IPS DF 6.9 (cell line): Measurements from ENCODE around the gene CDYL.
A peak's percentile ranks its signal among the peaks of the same experiment; 100 is the strongest.

Experiments
- DNase-seq: peaks from one replicate; pipeline ENCODE4 v3.0.0-alpha.2; 2013; ENCODE audit warnings: low read depth, low spot score
- H3K27ac ChIP-seq: one replicate; pipeline ENCODE4 v1.5.1; 2013; ENCODE audit warnings: low read length, control low read depth
- H3K27me3 ChIP-seq: 2 replicates; pipeline ENCODE4 v1.6.1; 2013; ENCODE audit warnings: mild to moderate bottlenecking, low read length; ENCODE audit not compliant: control insufficient read depth, insufficient read depth
- H3K36me3 ChIP-seq: 2 replicates; pipeline ENCODE4 v1.6.1; 2013; ENCODE audit warnings: low read length; ENCODE audit not compliant: control insufficient read depth, insufficient read depth
- H3K4me1 ChIP-seq: 2 replicates; pipeline ENCODE4 v1.6.1; 2013; ENCODE audit warnings: low read length; ENCODE audit not compliant: control insufficient read depth, insufficient read depth
- H3K4me3 ChIP-seq: 2 replicates; pipeline ENCODE4 v1.5.1; 2013; ENCODE audit warnings: mild to moderate bottlenecking, low read length
- H3K9me3 ChIP-seq: 2 replicates; pipeline ENCODE4 v1.6.1; 2013; ENCODE audit warnings: low read length, inconsistent platforms; ENCODE audit not compliant: control insufficient read depth, insufficient read depth
- WGBS: extraction: QIAGEN DNeasy Blood & Tissue Kit; methylation state at CpG from one replicate; pipeline ENCODE4 v1.1.7; 2013; ENCODE audit warnings: mixed read lengths, missing lambda C conversion rate; ENCODE audit not compliant: insufficient read length, insufficient coverage; 5-methylcytosine and 5-hydroxymethylcytosine counted together

The CDYL gene

DNA sequence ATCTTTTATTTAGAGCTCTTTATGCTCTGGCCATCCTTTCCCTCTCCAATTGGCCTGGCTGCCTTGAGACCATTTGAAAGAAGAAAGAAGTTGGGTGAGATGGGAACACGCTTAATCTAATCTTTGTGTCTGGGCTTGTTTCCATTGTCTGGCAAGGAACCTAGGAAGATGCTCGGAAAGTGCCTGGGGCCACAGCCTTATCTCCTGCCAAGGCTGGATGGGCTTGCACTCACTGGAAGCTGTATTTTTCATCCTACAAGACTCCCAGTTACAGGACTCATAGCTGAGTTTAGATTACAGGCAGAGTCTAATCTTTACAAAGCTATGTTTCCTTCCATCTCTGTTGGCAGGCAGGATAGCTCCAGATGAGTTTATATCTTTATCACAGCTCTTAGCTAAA, 33.1 kb upstream of the CDYL start:
- no peaks in the 10 kb centered on the region for H3K27me3 ChIP-seq
- no CpG with 5 or more reads among the region's 2 CpGs for WGBS

DNA sequence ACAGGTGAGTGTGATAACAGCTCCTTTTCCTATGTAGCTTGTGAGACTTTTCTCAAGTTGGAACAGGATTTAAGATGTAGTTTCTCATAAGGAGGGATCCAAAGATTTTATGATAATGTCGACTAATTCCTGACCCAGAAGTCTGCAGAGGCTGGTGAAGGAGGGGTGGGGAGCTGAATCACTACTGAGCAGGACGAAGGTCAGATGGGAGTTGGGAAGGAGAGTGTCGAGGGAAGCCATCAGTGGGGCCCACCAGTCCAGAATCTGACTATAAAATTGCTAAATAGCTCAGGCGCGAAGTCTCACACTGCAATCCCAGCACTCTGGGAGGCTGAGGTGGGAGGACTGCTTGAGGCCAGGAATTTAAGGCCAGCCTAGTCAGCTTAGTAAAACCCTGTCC, 32.3 kb upstream of the CDYL start:
- Histone ChIP-seq H3K9me3 (no peaks in the 10 kb centered on the region), H3K27me3 (no peaks in the 10 kb centered on the region), H3K4me1 (no peaks in the 10 kb centered on the region), H3K36me3 (no peaks in the 10 kb centered on the region), H3K4me3 (no peak overlapping the region), H3K27ac (no peak overlapping the region)
- no CpG with 5 or more reads among the region's 5 CpGs for WGBS
- no peak for DNase-seq

More for the DNA sequence above, 33.1 kb upstream of the CDYL start:
- H3K36me3 ChIP-seq = no peaks in the 10 kb centered on the region
- no peaks in the 10 kb centered on the region for H3K4me1 ChIP-seq
- H3K9me3 ChIP-seq = no peaks in the 10 kb centered on the region
- H3K27ac ChIP-seq = no peak overlapping the region
- no peak overlapping the region for H3K4me3 ChIP-seq
- DNase-seq = no peak

DNA sequence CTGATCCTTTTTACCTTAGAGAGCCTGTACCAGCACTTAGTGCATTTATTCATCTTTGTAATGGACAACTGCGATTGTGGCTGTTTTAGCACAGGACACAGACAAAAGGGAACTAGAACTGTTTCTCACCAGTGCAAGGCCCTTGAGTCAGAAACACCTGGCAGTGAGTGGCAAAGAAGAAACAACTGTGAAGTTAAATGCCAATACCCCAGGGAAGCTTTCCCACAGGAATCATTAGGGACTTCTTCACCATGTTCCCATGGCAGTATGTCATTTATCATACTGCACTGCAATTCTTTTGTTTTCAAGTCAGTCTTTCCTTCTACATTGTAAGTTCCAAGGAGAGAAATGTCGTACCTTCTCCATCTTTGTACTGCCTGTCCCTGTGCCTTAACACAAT, 28.6 kb upstream of the CDYL start:
- H3K36me3 ChIP-seq = no peaks in the 10 kb centered on the region
- H3K4me1 ChIP-seq = peaks cover 2% of the 10 kb centered on the region; the same call in 1 of the 2 replicates
- H3K27ac ChIP-seq = no peak overlapping the region
- H3K27me3 ChIP-seq = no peaks in the 10 kb centered on the region
- no peaks in the 10 kb centered on the region for H3K9me3 ChIP-seq
- no CpG with 5 or more reads among the region's 2 CpGs for WGBS
- no peak for DNase-seq
- H3K4me3 ChIP-seq = no peak overlapping the region

DNA sequence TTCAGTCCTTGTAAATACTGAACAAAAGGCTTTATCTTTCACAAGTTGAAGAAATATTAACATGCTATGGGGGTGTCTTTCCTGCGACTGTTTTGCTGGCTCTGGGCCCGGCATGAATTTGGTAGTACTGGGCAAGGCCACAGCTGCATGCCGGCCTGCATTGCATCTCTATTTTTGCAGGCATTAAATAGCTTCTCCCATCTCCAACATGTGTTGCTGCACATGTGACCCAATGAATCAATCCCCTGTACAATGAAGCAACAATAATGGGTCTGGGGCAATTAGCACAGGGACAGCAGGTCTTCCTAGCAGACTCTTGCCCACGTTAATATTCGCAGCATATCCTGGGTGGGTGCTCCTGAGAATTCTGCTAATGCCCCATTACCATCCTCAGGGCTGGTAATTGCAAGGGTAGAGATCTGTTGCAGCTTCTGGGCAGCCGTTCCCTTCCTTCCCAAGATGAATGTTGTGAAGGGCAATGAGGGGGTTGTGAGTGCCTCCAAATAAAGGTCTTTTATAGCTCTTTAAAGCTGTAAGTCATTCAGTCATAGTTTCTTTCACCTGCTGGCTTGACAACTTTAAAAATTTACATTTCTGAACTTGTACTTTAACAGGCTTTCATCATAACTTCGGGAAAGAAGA, 24.3 kb upstream of the CDYL start:
- WGBS = no CpG with 5 or more reads among the region's 7 CpGs
- no peaks in the 10 kb centered on the region for H3K9me3 ChIP-seq
- H3K4me1 ChIP-seq = peaks cover 2% of the 10 kb centered on the region; the same call in 1 of the 2 replicates
- H3K27me3 ChIP-seq = no peaks in the 10 kb centered on the region; the same call in 1 of the 2 replicates
- no peaks in the 10 kb centered on the region for H3K36me3 ChIP-seq
- no peak overlapping the region for H3K4me3 ChIP-seq
- no peak for DNase-seq
- no peak overlapping the region for H3K27ac ChIP-seq

DNA sequence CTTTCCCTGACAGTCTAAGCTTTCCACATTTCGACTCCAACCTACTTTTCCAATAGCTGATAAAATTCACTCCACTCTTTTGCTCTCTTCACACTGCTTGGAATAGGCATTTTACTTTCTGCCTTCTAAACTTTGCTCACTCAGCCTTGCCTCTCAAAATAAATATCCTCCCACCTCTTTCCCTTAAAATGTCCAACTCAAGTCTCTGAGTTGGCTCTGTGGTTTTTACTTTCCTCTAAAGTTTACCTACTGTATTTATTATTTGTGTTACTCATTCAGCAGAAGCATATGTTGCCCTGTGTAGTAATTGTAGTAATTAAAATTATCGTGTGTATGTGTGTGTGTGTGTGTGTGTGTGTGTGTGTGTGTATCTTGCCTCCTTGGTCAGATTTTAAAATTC, 20.0 kb upstream of the CDYL start:
- WGBS = no CpG with 5 or more reads among the region's 2 CpGs
- DNase-seq = no peak
- no peak overlapping the region for H3K4me3 ChIP-seq

DNA sequence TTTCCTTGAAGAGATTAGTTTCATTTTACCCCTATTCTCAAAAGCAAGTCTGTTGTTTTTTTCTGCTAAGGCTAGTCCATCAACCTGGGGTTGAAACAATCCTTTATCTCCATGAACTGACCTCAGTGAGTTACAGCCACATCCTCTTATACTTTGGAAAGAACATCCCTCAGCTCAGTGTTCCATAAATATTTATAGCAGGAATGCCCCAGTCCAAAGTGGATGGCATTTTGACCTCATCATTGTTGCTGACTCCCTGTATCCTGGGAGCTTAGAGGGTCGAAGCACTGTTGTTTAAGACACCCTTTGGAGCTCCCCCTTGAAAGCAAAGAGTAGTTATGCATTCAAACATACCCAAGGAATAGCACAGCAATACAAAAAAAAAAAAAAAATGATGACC, 16.2 kb upstream of the CDYL start:
- H3K27me3 ChIP-seq = no peaks in the 10 kb centered on the region
- DNase-seq = no peak
- H3K27ac ChIP-seq = no peak overlapping the region
- no peaks in the 10 kb centered on the region for H3K4me1 ChIP-seq
- no peak overlapping the region for H3K4me3 ChIP-seq
- no peaks in the 10 kb centered on the region for H3K36me3 ChIP-seq
- WGBS = no CpG with 5 or more reads among the region's 1 CpG
- no peaks in the 10 kb centered on the region for H3K9me3 ChIP-seq

More for the DNA sequence above, 20.0 kb upstream of the CDYL start:
- H3K36me3 ChIP-seq = no peaks in the 10 kb centered on the region
- no peaks in the 10 kb centered on the region; the same call in 1 of the 2 replicates for H3K27me3 ChIP-seq
- H3K9me3 ChIP-seq = no peaks in the 10 kb centered on the region
- H3K27ac ChIP-seq = no peak overlapping the region
- H3K4me1 ChIP-seq = peaks cover 2% of the 10 kb centered on the region; the same call in 1 of the 2 replicates

DNA sequence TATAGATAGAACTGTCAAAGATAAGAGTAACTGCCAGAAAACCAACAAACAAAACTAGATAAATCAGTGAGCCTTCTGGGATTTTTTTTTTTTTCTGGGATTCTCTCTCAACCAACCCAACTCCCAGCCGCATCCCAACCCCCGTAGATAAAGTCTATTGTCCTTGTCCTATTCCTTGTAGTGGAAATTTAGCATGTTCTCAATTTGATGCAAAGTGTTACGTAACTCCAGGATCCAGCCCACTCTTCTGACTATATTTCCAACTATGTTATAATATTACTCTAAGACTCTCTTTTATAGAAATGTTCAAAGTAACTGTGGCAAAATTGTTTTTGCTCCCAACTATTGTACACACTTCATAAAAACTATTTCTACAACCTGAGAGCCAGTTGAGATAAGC, 15.4 kb upstream of the CDYL start:
- Histone ChIP-seq H3K4me1 (no peaks in the 10 kb centered on the region), H3K27ac (no peak overlapping the region), H3K4me3 (no peak overlapping the region), H3K9me3 (no peaks in the 10 kb centered on the region), H3K27me3 (no peaks in the 10 kb centered on the region), H3K36me3 (no peaks in the 10 kb centered on the region)
- no peak for DNase-seq
- no CpG with 5 or more reads among the region's 3 CpGs for WGBS

DNA sequence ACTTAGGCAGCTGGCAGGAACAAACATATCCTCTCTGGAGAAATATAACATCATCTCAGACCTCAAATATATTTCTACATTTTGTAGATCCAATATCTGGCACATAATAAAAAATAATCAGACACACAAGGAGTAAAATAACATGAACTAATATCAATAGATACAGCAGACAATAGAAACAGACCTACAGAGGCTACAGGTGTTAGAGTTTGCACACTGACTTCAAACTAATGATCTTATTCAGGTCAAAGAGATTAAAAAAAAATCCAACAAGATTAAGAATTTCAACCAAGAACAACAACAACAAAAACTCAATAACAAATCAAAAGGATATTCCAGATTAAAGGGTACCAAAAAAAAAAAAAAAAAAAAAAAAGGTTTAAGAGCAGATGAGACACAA, 13.9 kb upstream of the CDYL start:
- H3K36me3 ChIP-seq = no peaks in the 10 kb centered on the region
- no peak overlapping the region for H3K27ac ChIP-seq
- H3K4me1 ChIP-seq = no peaks in the 10 kb centered on the region
- no peaks in the 10 kb centered on the region for H3K27me3 ChIP-seq
- no peak for DNase-seq
- H3K4me3 ChIP-seq = no peak overlapping the region
- no peaks in the 10 kb centered on the region for H3K9me3 ChIP-seq

DNA sequence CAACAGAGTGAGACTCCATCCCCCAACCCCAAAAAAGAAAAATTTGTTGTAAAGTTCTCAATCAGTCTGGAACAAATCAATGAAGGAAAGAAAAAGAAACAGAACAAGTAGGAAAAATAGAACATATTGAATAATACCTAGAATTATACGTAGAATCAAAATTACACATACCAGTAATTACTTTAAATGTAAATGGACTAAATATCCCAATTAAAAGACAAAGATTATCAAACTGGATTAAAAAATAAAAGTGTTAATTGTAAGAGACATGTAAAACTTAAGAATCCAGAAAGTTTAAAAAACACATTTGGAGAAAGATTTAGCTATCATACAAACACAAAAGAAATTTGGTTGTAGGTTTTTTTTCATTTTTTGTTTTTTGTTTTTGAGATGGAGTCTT, 12.3 kb upstream of the CDYL start:
- Histone ChIP-seq H3K9me3 (no peaks in the 10 kb centered on the region), H3K27me3 (no peaks in the 10 kb centered on the region), H3K36me3 (no peaks in the 10 kb centered on the region), H3K27ac (no peak overlapping the region), H3K4me3 (no peak overlapping the region), H3K4me1 (no peaks in the 10 kb centered on the region)
- no CpG with 5 or more reads among the region's 1 CpG for WGBS
- no peak for DNase-seq

DNA sequence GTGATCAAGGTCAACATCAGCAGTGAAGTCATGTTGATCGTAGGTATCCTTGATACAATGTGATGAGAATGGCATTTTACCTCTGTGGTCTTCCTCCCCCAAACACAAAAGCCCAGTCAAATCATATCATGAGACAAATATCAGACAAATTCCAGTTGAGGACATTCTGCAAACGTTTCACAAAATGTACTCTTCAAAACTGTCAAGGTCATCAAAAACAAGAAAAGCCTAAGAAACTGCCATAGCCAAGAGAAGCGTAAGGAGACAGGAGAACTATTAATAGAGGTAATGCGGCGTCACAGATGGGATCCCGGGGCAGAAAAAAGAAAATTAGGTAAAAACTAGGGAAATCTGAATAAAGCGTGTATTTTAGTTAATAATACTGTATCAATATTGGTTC, 7.4 kb upstream of the CDYL start:
- Histone ChIP-seq H3K27ac (no peak overlapping the region), H3K36me3 (no peaks in the 10 kb centered on the region), H3K9me3 (no peaks in the 10 kb centered on the region), H3K4me3 (no peak overlapping the region), H3K4me1 (peaks cover 3% of the 10 kb centered on the region; the same call in 1 of the 2 replicates), H3K27me3 (no peaks in the 10 kb centered on the region)
- no CpG with 5 or more reads among the region's 7 CpGs for WGBS
- no peak for DNase-seq

DNA sequence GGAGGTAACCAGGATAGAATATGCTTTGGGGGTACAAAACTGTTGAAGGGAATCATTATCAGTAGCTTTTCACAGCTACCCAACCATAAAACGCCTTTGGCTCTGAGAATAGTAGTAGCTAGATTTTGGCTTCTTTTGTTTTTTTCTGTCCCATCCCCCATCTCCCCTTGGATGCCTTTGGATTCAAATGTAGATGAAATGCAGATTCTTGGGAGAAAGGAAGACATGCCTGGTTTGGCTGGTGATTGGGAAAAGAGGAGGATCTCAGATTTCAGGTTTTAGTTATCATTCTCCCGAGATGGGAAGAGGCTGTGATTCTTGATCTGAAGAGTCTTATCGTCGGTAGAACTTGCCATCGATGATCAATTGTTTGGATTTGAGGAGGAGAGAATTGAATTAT, 3.5 kb upstream of the CDYL start:
- Histone ChIP-seq H3K27ac (peak overlapping the region; percentile 55), H3K4me1 (peaks cover 3% of the 10 kb centered on the region; the same call in 1 of the 2 replicates), H3K36me3 (no peaks in the 10 kb centered on the region), H3K27me3 (peaks cover 4% of the 10 kb centered on the region), H3K9me3 (no peaks in the 10 kb centered on the region), H3K4me3 (peak overlapping the region; percentile 51; the same call in 1 of the 2 replicates)
- no CpG with 5 or more reads among the region's 5 CpGs for WGBS
- no peak for DNase-seq
